Keratinocyte (primary cell): Measurements from ENCODE around the gene CNKSR3.

Experiments used
- EZH2 ChIP-seq: IDR thresholded peaks from one replicate; pipeline ENCODE4 v1.6.1; 2012; ENCODE audit warnings: inconsistent platforms, mild to moderate bottlenecking, low read length, moderate library complexity
- TF ChIP-seq, protein P1 (sequence below), 3 experiments: IDR thresholded peaks in 1 of 3; conservative IDR thresholded peaks in 1 of 3; optimal IDR thresholded peaks in 1 of 3; 2 replicates in 2 of 3; 3 replicates in 1 of 3; pipeline versions ENCODE3 to v1.5.1; 2011; ENCODE audit warnings: low read length in 3 of 3, mild to moderate bottlenecking in 3 of 3, moderate library complexity in 2 of 3, control low read depth in 1 of 3, inconsistent platforms in 1 of 3; ENCODE audit not compliant: insufficient read depth in 2 of 3; ENCODE audit errors: extremely low read depth in 1 of 3

- TF ChIP-seq, protein P1, sequence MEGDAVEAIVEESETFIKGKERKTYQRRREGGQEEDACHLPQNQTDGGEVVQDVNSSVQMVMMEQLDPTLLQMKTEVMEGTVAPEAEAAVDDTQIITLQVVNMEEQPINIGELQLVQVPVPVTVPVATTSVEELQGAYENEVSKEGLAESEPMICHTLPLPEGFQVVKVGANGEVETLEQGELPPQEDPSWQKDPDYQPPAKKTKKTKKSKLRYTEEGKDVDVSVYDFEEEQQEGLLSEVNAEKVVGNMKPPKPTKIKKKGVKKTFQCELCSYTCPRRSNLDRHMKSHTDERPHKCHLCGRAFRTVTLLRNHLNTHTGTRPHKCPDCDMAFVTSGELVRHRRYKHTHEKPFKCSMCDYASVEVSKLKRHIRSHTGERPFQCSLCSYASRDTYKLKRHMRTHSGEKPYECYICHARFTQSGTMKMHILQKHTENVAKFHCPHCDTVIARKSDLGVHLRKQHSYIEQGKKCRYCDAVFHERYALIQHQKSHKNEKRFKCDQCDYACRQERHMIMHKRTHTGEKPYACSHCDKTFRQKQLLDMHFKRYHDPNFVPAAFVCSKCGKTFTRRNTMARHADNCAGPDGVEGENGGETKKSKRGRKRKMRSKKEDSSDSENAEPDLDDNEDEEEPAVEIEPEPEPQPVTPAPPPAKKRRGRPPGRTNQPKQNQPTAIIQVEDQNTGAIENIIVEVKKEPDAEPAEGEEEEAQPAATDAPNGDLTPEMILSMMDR (optimal IDR thresholded peaks at IDR 0.05 in 1 of 3, IDR thresholded peaks at IDR 0.05 in 1 of 3, conservative IDR thresholded peaks at IDR 0.05 in 1 of 3; ENCODE audit: extremely low read depth in 1 of 3, insufficient read depth in 2 of 3, low read length in 3 of 3): no peak
- TF ChIP-seq EZH2: no peak
Measured at GRCh38 chr6:154479771-154480639, 30.5 kb downstream of the CNKSR3 start.
